GM10847 (cell line): ENCODE measurements around the gene CBARP.

Experiments used
- POLR2A ChIP-seq: IDR thresholded peaks from 2 replicates; pipeline ENCODE4 v1.6.1; 2011; ENCODE audit not compliant: insufficient read length; ENCODE audit errors: extremely low read depth

The CBARP gene

GRCh38 chr19:1213391-1214286 is 24.2 kb downstream of the CBARP start:
- TF ChIP-seq POLR2A = no peak

GRCh38 chr19:1211494-1212234 is 26.1 kb downstream of the CBARP start:
- no peak for TF ChIP-seq POLR2A

GRCh38 chr19:1210227-1210538 is 27.6 kb downstream of the CBARP start:
- no peak for TF ChIP-seq POLR2A

GRCh38 chr19:1206864-1207450 is 30.8 kb downstream of the CBARP start:
- no peak for TF ChIP-seq POLR2A

GRCh38 chr19:1206150-1206863 is 31.5 kb downstream of the CBARP start:
- no peak for TF ChIP-seq POLR2A

GRCh38 chr19:1205114-1206099 is 32.4 kb downstream of the CBARP start, which contains the start of gene STK11:
STK11 (plus strand) TSS chr19:1205778; CDS start chr19:1206914, 1,136 bp downstream.
- TF ChIP-seq POLR2A = peak; percentile 75

GRCh38 chr19:1199531-1199930 is 38.3 kb downstream of the CBARP start:
- no peak for TF ChIP-seq POLR2A

- TF ChIP-seq POLR2A = no peak
These were observed 48.4 kb downstream of the CBARP start for GRCh38 chr19:1189419-1189818.

- TF ChIP-seq POLR2A = no peak
These were observed 54.1 kb downstream of the CBARP start for GRCh38 chr19:1183543-1184172.

GRCh38 chr19:1182727-1183126 is 55.1 kb downstream of the CBARP start:
- TF ChIP-seq POLR2A = no peak

- TF ChIP-seq POLR2A = no peak
These were observed 55.7 kb downstream of the CBARP start for GRCh38 chr19:1182068-1182467.

- TF ChIP-seq POLR2A = no peak
These were observed 56.2 kb downstream of the CBARP start for GRCh38 chr19:1181606-1182005.
